CD4-positive, alpha-beta T cell treated with Interleukin-12 subunit alpha and Interleukin-12 subunit beta, for 1 hour (primary cell): ENCODE measurements around the gene PLCH1.

ENCODE experiments used
- DNase-seq: peaks from one replicate; pipeline ENCODE4 v3.0.0-alpha.2; 2020

PLCH1 gene

DNA sequence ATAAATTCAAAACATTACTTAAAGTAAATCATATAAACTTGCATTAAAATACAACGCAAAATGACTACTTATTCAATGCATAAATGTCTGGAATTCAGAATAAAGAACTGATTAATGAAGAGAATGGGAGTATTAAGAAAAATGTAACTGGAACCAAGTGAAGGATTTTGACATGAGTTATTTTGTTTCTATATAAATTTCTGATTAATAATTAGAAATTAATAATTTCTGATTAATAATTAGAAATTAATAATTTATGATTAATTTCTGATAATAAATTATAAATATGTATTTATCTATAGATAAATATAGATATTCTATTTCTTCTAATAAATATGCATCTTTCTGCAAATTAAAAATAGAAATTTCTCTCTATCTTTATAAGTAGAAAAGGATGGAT is 291.4 kb downstream of the PLCH1 start:
- DNase-seq: no peak

DNA sequence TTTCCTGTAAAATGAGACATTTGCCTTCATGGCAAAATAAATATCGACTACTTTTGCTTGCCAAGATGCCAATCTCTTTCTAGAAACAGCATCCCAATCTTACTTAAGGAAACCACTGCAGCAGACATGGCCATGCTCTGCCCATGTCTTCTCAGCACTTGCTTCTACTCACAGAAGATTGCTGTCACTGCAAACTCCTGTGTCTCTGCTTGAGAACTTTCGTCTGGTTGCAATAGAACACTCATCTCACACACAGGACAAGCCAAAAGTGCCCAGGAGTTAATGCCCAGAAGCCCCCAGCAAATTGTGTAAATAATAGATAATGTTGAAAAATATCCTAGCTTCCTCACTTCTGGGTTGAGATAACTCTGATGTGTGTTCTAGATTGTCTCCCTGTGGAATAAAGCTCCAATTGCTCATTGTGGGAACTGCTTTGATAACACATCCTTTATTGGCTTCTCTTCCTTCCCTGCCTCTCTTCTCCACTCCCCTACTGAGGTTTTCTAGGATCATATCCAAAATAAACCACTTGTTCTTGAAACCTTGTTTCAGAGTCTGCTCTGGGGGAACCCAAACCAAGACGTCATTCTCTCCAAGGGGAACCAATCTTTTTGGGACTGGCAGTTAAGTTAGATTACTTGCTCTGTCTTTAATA is 295.1 kb downstream of the PLCH1 start:
- DNase-seq: no peak

DNA sequence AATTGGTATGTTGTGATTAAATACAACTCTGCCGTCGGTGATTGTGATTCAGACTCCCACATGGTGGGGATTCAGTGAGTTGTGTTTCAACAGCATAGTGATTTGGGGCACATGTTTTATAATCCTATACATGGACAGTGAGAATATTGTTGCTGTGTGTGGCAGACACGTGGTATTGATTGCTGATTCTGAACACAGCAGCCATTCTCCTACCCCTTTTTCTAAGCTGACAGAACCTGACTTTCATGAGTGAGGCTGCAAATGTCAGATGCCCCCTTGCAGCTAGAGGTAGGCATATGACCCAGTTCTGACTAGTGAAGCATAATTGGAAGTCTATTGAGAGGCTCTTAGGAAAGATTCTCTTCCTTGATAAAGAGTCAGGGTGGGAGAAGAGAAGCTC is 296.3 kb downstream of the PLCH1 start:
- no peak for DNase-seq

DNA sequence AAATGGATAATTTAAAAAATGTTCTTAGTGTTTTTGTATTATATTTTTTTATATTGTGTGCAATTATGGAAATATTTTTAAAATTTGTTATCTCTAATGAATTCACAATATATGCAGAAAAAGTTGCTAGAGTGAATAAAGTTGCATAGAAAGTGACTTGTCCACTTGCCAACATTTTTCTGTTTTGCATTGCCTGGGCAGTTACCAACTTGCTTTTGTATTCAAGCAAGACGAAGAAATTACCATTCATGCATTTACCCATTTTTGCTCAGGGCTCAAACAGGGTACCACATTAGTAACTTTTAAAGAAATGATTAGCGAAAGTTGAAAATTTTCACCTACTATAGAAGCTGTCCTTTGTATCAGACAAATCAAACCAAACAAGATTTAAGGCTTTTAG is 298.5 kb downstream of the PLCH1 start:
- DNase-seq: no peak

DNA sequence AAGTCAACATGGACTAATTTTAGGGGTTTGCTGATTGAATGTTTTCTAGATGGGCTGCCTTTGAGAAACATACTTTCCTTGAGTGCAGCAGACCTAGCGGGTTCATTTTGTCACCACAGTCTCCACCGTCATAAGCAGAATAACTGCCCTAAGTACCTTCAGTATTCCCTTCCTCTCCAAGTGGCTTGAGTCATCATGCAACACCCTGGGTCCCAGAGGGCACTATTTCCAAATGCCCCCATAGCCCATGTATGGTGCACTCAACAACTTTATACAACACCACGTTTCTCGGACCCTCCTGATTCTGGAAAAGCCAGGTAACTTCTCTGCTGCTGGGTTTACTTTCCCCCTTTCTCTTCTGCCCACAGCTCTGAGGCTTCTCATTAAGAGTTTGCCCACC is 300.1 kb downstream of the PLCH1 start:
- DNase-seq: no peak

DNA sequence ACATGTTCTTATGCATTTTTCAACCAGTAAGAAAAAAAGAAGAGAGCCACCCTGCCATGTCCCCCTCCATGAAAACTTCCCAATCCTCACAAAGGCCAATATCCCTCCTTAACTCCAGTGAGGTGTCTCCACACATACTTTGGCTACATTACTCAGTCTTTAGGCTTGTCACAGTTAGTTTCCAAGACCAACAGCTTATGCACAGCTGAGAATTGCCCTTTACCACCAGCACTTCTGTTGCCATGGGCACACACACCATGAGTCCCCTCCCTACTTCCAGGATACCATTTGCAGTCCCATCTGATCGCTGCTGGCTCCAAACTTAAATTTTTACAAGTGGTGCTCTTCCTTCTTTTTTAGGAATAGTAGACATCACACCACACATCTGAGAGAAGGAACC is 301.1 kb downstream of the PLCH1 start:
- no peak for DNase-seq

DNA sequence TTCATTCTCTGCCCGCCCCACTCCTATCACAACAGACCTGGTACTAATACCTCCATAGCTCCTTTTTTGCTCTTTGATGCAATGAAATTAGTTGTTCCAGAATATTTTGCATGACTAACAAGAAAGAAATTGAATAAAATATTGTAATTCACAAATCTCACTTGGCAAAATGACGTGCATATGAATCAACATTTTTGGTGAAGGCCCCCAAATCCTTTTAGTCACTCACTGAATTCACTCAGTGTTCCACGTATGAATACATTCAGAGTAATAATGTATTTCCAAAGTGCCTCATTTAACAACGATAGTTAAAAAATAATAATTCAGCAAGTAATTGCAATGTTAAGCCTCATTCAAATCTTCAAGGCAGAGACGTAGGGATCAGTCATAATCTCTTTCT is 302.8 kb downstream of the PLCH1 start:
- DNase-seq: no peak

DNA sequence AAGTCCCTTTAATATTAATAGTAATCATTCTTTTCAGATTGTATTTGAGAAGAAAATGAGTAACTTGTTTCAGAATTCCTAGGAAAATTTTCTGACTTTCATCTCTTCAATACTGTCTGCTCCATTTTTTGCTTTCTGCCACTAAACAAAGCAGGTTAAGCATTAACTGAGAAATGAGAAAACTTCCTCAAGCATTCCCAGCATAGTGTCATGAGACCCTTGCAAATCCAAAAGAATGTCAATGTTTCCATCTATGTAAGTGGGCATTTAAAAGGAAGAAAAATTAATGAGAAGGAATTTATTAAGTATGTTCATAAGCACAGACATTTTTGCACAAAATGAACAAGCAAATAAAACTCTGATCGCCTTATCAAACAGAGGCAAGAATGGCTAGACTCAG is 303.4 kb downstream of the PLCH1 start:
- DNase-seq: no peak

DNA sequence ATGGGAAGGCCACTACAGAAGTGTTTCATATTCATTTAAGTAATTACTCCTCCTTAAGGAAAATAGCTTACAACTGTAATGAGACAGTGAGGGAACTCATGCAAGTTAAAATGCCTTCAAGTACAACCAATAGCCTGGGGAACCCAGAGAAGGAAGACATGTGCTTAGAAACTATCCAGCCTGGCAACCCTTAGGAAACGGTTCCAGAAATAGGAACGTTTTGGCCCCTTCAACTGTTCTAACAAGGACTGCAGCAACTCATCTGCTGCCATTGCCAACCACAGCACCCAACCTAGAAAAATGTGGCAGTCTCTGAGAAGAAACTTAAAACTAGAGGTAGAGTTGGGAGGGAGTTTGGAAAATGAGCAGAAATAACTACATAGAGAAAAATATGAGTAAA is 303.8 kb downstream of the PLCH1 start:
- DNase-seq: no peak

DNA sequence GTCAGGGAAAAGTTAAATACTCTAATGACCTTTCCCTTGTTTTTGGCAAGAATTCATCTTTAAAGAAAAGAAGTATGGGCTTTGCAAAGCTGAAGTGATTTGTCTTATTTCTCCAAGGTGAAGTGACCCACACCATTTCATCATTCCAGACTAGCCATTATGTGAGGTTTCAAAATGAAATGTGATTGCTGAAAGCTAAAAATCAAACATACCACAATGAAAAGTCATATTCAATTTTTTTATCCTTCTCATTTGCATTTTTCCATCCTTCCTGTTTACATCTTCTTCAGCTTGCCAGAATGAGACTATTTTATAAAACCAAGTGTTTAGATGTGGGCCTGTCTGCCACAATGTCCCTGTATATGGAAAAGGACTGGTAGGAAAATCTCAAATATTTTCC is 309.1 kb downstream of the PLCH1 start:
- DNase-seq: no peak

DNA sequence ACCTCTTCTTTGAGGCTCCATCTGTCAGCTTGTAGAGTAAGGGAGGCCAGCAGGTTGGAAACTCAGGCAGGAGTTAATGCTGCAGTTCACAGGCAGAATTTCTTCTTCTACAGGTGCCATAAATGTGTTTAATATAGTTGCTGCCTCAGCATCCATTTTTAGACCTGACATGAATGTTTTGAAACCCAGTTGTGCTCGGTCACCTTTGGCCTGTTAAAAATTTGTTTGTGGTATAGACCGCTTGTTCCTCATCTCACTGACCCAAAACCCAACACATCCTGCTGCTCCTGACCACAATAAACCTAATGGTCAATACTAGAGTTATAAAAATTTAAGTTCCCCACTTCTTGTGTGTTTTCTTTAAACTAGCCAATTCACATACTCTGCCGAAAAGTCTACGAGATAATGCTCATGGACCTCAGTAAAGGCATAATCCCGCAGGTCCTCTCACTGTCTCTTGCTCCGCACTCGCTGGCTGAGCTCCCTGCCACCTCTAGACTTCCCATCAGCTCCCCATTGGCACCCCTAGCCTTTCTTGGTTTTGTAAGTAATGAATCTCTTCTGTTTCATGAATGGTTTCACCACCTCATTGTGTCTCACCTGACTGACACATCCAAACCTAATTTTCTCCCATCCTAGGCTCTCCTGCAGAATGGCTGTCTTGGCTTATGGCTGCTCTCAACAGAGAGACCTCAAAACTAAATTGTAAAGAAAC is 312.9 kb downstream of the PLCH1 start:
- no peak for DNase-seq

DNA sequence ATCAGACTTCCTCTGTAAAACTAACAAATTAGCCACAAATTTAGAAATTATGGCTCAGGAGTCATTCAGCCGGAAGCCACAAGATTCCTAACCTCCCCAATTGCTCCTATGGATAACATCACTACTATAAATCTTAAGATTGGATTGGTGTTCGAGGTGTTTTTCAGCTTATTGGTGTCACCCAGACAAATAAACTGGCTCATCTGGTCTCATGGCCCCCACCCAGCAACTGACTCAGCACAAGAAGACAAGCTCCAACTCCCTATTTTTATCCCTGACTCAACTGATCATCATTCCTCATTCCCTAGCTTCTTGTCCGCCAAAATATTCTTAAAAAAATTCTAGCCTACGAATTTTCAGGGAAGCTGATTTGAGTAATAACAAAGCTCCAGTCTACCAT is 316.3 kb downstream of the PLCH1 start:
- no peak for DNase-seq

DNA sequence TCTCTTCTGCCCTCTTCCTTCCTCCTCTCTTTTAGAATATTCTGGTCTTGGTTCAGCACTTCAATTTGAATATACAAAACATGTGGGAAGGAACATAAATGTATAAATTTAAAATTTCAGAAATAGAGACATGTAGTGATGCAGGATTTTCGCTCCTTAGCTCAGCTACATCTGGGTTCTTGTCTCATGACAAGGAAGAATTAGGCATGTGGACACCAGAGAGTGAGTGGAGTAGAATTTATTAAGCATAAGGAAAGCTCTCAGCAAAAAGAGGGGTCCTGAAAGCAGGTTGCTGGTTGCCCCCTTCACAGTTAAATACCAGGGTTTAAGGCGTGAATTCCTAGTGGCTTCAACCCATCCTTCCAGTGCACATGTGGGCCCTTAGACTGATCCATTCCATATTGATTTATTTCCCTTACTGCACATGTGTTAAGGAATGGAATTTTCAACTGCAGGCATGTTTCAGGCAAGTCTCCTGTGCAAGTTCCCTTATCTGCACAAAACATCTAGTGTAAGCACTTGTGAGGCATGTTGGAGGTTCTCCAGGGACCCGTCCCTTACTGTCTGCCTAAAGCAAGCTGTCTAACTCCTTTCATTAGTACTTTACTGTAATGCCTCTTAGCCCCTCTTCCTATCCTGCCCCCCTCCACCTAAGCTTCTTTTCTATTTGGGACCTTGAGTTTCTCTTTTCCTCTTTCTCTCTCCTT is 318.2 kb downstream of the PLCH1 start:
- DNase-seq: no peak

DNA sequence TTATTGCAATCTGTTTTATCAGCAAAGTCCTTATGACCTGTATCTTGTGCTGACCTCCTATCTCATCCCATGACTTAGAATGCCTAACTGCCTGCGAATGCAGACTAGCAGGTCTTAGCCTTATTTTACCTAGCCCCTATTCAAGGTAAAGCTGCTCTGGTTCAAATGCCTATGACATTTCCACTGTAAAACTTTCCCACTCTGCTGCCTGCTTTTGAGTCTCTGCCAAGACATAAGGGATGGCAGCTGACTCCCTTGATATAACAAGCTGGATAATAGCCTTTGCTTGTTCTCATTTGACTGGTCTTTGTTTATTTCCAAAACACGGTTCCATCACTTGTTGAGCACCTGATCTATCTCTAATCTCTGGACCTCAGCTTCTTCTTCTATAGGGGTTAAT is 319.5 kb downstream of the PLCH1 start:
- DNase-seq: no peak

DNA sequence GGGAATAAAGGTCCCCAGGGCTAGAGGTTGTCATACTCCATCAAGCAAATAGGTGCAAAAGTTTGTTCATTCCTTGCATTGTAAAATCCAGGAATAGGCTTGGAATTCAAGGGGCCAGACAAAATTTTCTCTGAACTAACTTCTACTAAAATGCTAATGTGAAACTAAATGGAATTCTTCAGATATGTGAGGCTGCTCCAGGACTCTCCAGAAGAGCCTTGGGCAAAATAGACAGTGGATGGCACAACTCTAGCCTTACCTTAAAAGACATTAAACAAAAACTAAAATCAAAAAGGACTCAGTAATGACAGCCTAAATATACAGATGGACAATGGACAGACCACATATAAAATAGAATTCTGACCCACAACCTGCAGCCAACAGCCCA is 320.6 kb downstream of the PLCH1 start:
- DNase-seq: no peak

DNA sequence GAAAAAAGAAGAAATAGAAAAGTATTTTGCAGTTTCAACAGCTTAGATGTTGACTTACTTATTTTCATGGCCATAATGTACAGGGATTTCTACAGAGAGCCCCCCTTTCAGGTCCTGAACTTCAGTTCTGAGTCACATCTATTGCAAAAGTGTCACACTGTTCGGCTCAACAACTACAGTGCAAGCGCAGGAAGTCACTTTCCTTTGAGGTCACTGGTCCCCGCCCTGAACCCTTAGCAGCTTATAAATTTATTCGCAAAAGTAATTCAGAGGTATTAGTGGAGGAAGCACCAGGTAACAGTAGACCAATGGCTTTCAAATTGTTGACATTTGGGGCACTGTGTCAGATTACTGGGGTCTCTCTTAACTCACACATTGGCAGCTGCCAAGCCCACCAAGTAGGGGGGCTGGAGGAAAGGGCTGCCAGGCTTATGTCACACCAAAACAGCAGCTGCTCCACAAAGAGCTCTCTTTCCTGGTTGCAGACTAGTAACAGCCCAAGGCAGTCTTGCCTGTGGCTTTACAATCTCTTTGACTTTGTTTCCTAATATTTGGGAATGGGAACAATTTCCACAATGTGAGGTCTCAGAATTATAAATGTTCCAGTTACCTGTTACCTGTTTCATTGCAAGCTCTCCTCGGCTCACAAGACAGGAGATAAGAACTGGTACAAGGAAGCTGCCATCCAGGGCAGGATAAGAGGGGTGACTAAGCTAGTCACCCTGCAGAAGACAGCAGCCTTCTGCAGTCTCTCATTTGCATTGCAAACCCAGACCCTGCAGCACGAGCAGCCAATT is 321.1 kb downstream of the PLCH1 start:
- no peak for DNase-seq

DNA sequence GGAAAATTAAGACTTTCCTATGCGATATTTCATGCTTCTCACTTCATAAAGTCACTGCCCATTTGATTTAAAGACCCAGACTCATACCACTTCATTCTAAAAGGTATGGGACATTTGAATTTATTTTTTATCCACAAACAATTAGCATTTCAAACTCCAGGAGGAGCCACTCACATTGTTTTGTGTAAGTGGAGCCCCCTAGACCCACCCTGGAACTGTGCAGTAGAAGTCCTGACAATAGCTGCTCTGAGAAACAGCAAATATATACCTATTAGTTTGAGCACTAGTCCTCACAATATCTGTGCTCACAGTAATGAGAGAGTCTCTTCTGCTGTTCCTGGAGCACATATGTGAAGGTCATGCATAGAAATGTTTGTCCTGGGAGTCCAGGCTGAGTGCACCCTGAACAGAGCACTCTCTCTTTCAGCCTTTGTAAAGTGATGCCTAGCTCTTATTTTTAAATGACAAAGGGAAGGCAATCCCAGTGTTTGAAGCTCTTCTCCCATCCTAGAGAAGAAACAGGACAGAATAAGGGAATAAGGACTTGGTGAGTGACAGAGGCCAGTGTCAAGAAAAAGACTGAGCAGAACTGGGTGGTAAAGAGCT is 323.9 kb downstream of the PLCH1 start:
- no peak for DNase-seq

DNA sequence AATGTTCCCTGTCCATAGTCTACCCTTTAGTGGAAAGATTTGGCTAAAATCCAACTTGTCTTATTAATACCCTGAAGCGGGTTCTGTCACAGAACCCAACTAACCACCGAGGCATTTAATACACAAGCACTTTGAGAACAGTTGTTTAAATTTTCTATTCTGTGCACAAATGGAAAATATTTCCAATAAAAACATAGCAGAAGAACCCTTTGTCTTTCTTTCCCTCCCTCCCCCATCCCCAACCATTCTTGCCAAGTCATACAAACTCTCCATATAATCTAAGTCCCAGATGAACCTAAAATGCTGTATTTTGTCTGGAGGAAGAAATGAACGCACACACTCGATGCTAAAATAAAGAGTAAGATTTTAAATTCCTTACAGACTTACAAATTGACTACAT is 324.5 kb downstream of the PLCH1 start:
- DNase-seq: no peak

DNA sequence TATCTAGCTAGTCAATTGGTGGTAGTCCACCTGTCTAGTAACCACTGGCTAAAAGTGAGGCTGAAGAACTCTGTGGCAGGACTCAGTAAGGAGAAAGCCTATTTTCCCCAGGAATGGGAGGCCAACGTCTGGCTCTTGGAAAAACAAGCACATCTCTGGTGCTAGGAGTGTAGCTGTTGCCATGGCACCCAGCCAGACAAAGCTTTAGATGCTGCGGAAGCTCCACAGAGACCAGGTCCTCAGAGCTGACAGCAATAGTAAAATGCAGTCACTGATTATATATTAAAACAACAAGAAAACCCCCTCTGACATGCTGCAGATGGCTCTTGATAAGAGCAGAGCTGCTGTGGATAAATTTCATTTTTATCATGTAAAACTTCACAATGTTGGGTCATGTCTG is 326.5 kb downstream of the PLCH1 start:
- no peak for DNase-seq

DNA sequence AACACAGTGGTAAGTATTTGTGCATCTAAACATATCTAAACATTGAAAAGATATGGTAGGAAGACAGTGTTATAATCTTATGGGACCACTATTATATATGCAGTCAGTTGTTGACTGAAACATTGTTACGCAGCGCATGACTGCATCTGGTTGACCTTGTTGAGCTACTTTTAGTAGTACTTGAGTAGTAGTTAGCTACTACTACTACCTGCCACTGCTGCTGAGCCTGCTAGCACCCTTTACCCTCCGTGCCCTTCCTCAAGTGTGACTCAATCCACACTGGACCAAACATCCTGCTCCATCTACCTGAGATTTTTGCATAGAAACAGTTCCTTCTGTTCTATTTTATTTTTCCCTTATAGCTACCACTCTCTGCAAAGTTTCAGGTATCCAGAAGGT is 327.8 kb downstream of the PLCH1 start:
- no peak for DNase-seq

DNA sequence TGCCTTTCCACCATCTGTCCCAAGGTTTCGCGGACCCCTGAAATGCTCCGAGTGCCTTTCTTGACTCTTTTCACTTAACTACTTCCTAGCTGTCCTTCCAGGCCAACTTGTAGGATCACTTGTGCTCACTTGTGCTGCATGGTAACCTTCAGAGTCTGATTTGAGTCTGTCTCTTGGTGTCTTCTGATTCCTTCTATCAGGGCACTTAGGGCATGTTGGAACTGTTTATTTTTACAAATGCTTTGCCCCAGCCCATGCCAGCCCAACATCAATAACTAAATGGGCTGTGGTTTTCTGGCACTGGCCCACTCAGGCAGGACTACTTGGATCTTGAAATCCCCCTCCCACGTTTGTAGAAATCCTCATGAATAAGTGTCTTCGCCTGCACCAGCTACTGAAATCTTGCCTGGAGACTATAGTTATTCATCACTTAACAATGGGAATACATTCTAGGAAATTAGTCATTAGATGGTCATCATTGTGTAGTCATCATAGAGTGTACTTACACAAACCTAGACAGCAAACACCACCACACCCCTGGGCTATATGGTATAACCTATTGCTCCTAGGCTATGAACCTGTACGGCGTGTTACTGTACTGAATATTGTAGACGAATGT is 328.3 kb downstream of the PLCH1 start:
- DNase-seq: no peak

DNA sequence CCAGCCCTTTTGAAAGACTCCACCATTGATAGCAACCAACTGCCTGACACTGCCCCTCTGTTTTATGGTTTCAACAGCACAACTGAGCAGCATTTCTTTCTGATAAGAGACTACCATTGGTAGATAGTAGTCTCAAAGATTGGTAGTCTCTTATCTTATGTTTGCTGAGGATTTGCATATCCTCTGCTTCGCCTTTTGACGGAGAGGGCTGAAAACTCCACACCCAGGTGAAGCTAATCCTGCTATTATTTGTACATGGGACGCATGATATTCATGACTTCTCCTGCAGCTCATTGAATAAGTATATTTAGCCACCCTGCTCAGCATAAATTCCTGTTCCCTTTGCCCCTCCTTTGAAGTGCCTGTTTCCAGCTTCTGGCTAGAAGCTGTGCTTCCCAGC is 332.0 kb downstream of the PLCH1 start:
- no peak for DNase-seq
